HUES48 (cell line): Measurements from ENCODE around the gene GAB2.
"Not testable (repeated sequence)": the region's sequence is repeated elsewhere in the genome, so short reads cannot be mapped to it uniquely, and the experiment has no call there.

Experiments used
- H3K27ac ChIP-seq: one replicate; pipeline ENCODE4 v1.7.0; 2013; ENCODE audit warnings: low read depth, low read length, inconsistent platforms
- H3K27me3 ChIP-seq: 2 replicates; pipeline ENCODE4 v1.6.1; 2013; ENCODE audit warnings: mild to moderate bottlenecking, low read length; ENCODE audit not compliant: control insufficient read depth, insufficient read depth
- H3K36me3 ChIP-seq: 2 replicates; pipeline ENCODE4 v1.6.1; 2013; ENCODE audit warnings: low read length; ENCODE audit not compliant: control insufficient read depth, insufficient read depth
- H3K4me1 ChIP-seq: 2 replicates; pipeline ENCODE4 v1.6.1; 2013; ENCODE audit warnings: mild to moderate bottlenecking, low read length; ENCODE audit not compliant: control insufficient read depth, insufficient read depth
- H3K4me3 ChIP-seq: 2 replicates; pipeline ENCODE4 v1.5.1; 2013; ENCODE audit warnings: mild to moderate bottlenecking, low read depth, low read length
- H3K9ac ChIP-seq: 2 replicates; pipeline ENCODE4 v1.6.1; 2013; ENCODE audit warnings: mild to moderate bottlenecking, low read depth, low read length, moderate library complexity
- H3K9me3 ChIP-seq: 2 replicates; pipeline ENCODE4 v1.6.1; 2013; ENCODE audit warnings: low read length; ENCODE audit not compliant: control insufficient read depth, insufficient read depth

Gene GAB2

GRCh38 chr11:78365381-78365792, 52.2 kb downstream of the GAB2 start:
- H3K4me1 ChIP-seq: peaks cover 28% of the 10 kb centered on the region
- H3K4me3 ChIP-seq: peak overlapping the region; percentile 20; the same call in 1 of the 2 replicates
- H3K27ac ChIP-seq: peak overlapping the region; percentile 85
- H3K36me3 ChIP-seq: no peaks in the 10 kb centered on the region
- H3K9ac ChIP-seq: 0 out of 2 replicates have a peak overlapping the region, but pooled peaks have one; percentile 1
- no peaks in the 10 kb centered on the region for H3K9me3 ChIP-seq
- H3K27me3 ChIP-seq: no peaks in the 10 kb centered on the region

DNA sequence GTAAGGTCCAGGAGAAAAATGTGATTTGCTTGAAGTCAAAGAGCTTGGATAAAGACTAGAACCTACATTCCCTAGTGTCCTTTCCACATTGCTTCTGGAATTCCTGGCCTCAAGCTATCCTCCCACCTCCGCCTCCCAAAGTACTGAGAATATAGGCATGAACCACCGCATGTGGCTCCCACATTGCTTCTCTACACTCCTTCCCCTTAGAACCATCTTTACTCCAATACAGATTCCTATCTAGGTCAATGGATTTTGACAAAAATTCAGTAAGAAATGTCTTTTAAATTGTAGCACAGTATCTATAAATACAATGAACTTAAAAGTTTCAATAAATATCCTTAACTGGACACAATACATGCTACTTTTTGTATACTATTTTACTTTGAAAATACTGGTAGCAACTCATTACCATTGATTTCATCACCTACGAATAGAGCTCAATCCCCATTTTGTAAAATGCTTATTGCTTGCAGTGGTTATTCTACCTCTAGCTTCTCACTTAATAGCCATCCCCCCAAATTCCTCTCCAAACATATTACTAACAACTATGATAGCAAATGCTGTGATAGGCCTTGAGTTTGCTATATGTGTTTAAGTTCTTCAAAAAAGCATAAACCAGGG, 53.4 kb downstream of the GAB2 start:
- no peaks in the 10 kb centered on the region for H3K36me3 ChIP-seq
- peak overlapping the region; percentile 17 for H3K27ac ChIP-seq
- H3K9ac ChIP-seq: no peak overlapping the region
- no peak overlapping the region for H3K4me3 ChIP-seq
- H3K9me3 ChIP-seq: no peaks in the 10 kb centered on the region
- peaks cover 28% of the 10 kb centered on the region for H3K4me1 ChIP-seq
- H3K27me3 ChIP-seq: no peaks in the 10 kb centered on the region

DNA sequence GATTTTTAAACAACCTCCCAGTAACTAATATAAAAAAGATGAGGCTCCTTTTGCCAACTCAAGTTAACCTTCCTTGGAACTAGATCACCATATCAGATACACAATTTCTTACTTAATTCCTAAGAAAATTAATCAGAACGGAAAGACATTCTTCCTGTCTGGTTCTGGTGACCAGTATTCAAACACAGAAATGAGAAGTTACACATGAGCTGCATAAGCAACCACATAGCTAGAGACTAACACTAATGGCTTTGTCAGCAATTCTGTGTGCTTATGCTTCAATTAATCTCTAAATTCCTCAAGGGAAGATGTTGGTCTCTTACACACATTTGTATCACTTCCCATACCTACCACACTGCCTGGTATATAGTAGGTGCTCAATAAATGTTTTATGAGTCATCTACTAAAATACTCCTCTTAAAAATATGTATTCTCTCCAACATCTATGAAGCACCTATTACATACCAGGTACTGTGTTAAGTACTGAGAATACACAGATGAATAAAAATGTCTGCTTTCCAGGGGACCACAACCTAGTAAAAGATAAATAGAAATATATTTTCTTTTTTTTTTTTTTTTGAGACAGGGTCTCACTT, 54.5 kb downstream of the GAB2 start:
- Histone ChIP-seq H3K27me3 (no peaks in the 10 kb centered on the region), H3K36me3 (no peaks in the 10 kb centered on the region), H3K27ac (no peak overlapping the region), H3K4me3 (no peak overlapping the region), H3K9me3 (no peaks in the 10 kb centered on the region), H3K4me1 (peaks cover 28% of the 10 kb centered on the region), H3K9ac (no peak overlapping the region)

- no peaks in the 10 kb centered on the region for H3K27me3 ChIP-seq
Observed at GRCh38 chr11:78361228-78361627, 56.4 kb downstream of the GAB2 start.

DNA sequence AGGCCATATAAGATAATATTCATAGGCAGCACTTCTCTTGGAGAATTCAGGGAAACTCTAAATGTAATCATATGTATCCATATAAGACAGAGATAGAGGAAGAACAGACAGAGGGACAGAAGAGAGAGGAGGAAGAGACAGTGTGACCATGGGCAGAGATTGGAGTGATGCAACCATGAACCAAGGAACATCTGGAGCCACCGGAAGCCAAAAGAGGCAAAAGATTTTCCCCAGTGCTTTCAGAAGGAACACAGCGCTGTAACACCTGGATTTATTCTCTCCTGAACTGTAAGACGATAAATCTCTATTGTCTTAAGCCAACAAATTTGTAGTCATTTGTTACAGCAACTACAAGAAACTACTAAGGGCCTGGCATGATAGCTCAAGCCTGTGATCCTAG, 57.7 kb downstream of the GAB2 start:
- H3K9ac ChIP-seq: no peak overlapping the region
- no peak overlapping the region for H3K27ac ChIP-seq
- H3K36me3 ChIP-seq: no peaks in the 10 kb centered on the region
- no peaks in the 10 kb centered on the region for H3K9me3 ChIP-seq
- peaks cover 14% of the 10 kb centered on the region for H3K4me1 ChIP-seq
- H3K27me3 ChIP-seq: no peaks in the 10 kb centered on the region
- no peak overlapping the region for H3K4me3 ChIP-seq

More at GRCh38 chr11:78361228-78361627, 56.4 kb downstream of the GAB2 start:
- H3K27ac ChIP-seq: no peak overlapping the region
- H3K4me3 ChIP-seq: no peak overlapping the region
- peaks cover 25% of the 10 kb centered on the region for H3K4me1 ChIP-seq
- H3K9me3 ChIP-seq: no peaks in the 10 kb centered on the region
- H3K9ac ChIP-seq: no peak overlapping the region
- no peaks in the 10 kb centered on the region for H3K36me3 ChIP-seq

- not testable (repeated sequence) for H3K27me3 ChIP-seq, H3K9me3 ChIP-seq, H3K4me1 ChIP-seq, H3K4me3 ChIP-seq, H3K9ac ChIP-seq, H3K36me3 ChIP-seq, H3K27ac ChIP-seq
Observed at GRCh38 chr11:78357924-78358323, 59.7 kb downstream of the GAB2 start.

- not testable (repeated sequence) for H3K36me3 ChIP-seq, H3K4me3 ChIP-seq, H3K27ac ChIP-seq, H3K9ac ChIP-seq, H3K4me1 ChIP-seq, H3K9me3 ChIP-seq, H3K27me3 ChIP-seq
Observed at GRCh38 chr11:78357425-78357824, 60.2 kb downstream of the GAB2 start.

- H3K27me3 ChIP-seq, H3K4me3 ChIP-seq, H3K4me1 ChIP-seq, H3K9me3 ChIP-seq, H3K9ac ChIP-seq, H3K36me3 ChIP-seq, H3K27ac ChIP-seq: not testable (repeated sequence)
Observed at GRCh38 chr11:78355742-78356141, 61.9 kb downstream of the GAB2 start.

DNA sequence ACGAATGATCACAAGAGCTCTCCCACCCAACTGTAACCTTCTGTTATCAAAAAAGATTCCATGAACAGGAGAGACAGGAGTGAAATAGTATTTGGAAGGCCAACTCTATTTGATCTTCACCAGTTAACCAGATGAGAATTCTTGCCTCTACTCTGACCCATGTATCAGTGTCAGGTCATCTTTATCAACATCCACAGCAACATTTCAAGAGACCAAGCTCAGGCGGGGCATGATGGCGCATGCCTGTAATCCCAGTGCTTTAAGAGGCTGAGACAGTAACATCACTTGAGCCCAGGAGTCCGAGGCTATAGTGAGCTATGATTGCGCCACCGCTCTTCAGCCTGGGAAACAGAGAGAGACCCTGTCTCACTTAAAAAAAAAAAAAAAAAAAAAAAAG, 62.3 kb downstream of the GAB2 start:
- Histone ChIP-seq H3K27ac (no peak overlapping the region), H3K4me3 (no peak overlapping the region), H3K36me3 (no peaks in the 10 kb centered on the region), H3K9me3 (no peaks in the 10 kb centered on the region), H3K4me1 (peaks cover 8% of the 10 kb centered on the region), H3K9ac (no peak overlapping the region), H3K27me3 (no peaks in the 10 kb centered on the region)

GRCh38 chr11:78354408-78355308, 63.0 kb downstream of the GAB2 start:
- Histone ChIP-seq H3K9ac (no peak overlapping the region), H3K4me3 (no peak overlapping the region), H3K4me1 (peaks cover 14% of the 10 kb centered on the region), H3K27ac (no peak overlapping the region), H3K27me3 (no peaks in the 10 kb centered on the region), H3K36me3 (no peaks in the 10 kb centered on the region), H3K9me3 (no peaks in the 10 kb centered on the region)
